Trophoblast cell (in vitro differentiated cells and primary cell): ENCODE measurements around the gene KDM2A.
"Not testable (repeated sequence)": the region's sequence is repeated elsewhere in the genome, so short reads cannot be mapped to it uniquely, and the experiment has no call there.

Experiments used
- DNase-seq, 2 donors: peaks; one replicate each; pipeline ENCODE4 v3.0.0-alpha.2; 2016
- H2AFZ ChIP-seq: 2 replicates; pipeline ENCODE4 v1.6.1; 2013; ENCODE audit warnings: low read length, moderate library complexity, mild to moderate bottlenecking; ENCODE audit not compliant: insufficient read depth, poor library complexity
- H2AK5ac ChIP-seq: 2 replicates; pipeline ENCODE4 v1.6.1; 2013; ENCODE audit warnings: mild to moderate bottlenecking, low read length
- H2BK120ac ChIP-seq: 2 replicates; pipeline ENCODE4 v1.6.1; 2013; ENCODE audit warnings: low read length, mild to moderate bottlenecking, moderate library complexity; ENCODE audit not compliant: insufficient read depth, poor library complexity
- H2BK12ac ChIP-seq: 2 replicates; pipeline ENCODE4 v1.6.1; 2013; ENCODE audit warnings: mild to moderate bottlenecking, low read length, moderate library complexity
- H2BK5ac ChIP-seq: 2 replicates; pipeline ENCODE4 v1.6.1; 2013; ENCODE audit warnings: low read length, low read depth, moderate library complexity, mild to moderate bottlenecking; ENCODE audit not compliant: poor library complexity
- H3K14ac ChIP-seq: 2 replicates; pipeline ENCODE4 v1.6.1; 2013; ENCODE audit warnings: mild to moderate bottlenecking, low read length
- H3K18ac ChIP-seq: 2 replicates; pipeline ENCODE4 v1.6.1; 2013; ENCODE audit warnings: mild to moderate bottlenecking, low read length
- H3K23ac ChIP-seq: 2 replicates; pipeline ENCODE4 v1.6.1; 2013; ENCODE audit warnings: low read length
- H3K27ac ChIP-seq: 2 replicates; pipeline ENCODE4 v1.5.1; 2013; ENCODE audit warnings: low read depth, mild to moderate bottlenecking, inconsistent platforms, low read length, moderate library complexity
- H3K27me3 ChIP-seq: 2 replicates; pipeline ENCODE4 v1.6.1; 2013; ENCODE audit warnings: inconsistent platforms, mild to moderate bottlenecking, low read length, moderate library complexity; ENCODE audit not compliant: insufficient read depth
- H3K36me3 ChIP-seq, 2 experiments: 1 replicate in 1 of 2; 2 replicates in 1 of 2; pipeline ENCODE4 v1.6.1; 2013; ENCODE audit warnings: low read length in 2 of 2, mild to moderate bottlenecking in 2 of 2, moderate library complexity in 1 of 2; ENCODE audit not compliant: insufficient read depth in 2 of 2, control insufficient read depth in 1 of 2
- H3K4ac ChIP-seq: 2 replicates; pipeline ENCODE4 v1.6.1; 2013; ENCODE audit warnings: low read depth, mild to moderate bottlenecking, low read length, moderate library complexity
- H3K4me1 ChIP-seq, 2 experiments: 1 replicate in 1 of 2; 2 replicates in 1 of 2; pipeline ENCODE4 v1.6.1; 2013; ENCODE audit warnings: low read length in 2 of 2, mild to moderate bottlenecking in 2 of 2, moderate library complexity in 1 of 2; ENCODE audit not compliant: insufficient read depth in 2 of 2, control insufficient read depth in 1 of 2
- H3K4me2 ChIP-seq: 2 replicates; pipeline ENCODE4 v1.6.1; 2013; ENCODE audit warnings: inconsistent platforms, mild to moderate bottlenecking, low read length, moderate library complexity
- H3K4me3 ChIP-seq: 2 replicates; pipeline ENCODE4 v1.5.1; 2013; ENCODE audit warnings: mild to moderate bottlenecking, low read depth, low read length, inconsistent platforms
- H3K79me1 ChIP-seq: one replicate; pipeline ENCODE4 v1.6.1; 2013; ENCODE audit warnings: low read length
- H3K79me2 ChIP-seq: 2 replicates; pipeline ENCODE4 v1.6.1; 2013; ENCODE audit warnings: low read length, mild to moderate bottlenecking; ENCODE audit not compliant: control insufficient read depth, insufficient read depth, poor library complexity
- H3K9ac ChIP-seq: 2 replicates; pipeline ENCODE4 v1.6.1; 2013; ENCODE audit warnings: mild to moderate bottlenecking, low read length
- H3K9me3 ChIP-seq: 2 replicates; pipeline ENCODE4 v1.6.1; 2013; ENCODE audit warnings: low read depth, mild to moderate bottlenecking, control low read depth, inconsistent platforms, low read length; ENCODE audit not compliant: insufficient read depth
- H4K12ac ChIP-seq: 2 replicates; pipeline ENCODE4 v1.6.1; 2013; ENCODE audit warnings: low read depth, mild to moderate bottlenecking, low read length, moderate library complexity
- H4K8ac ChIP-seq: 2 replicates; pipeline ENCODE4 v1.6.1; 2013; ENCODE audit warnings: low read depth, mild to moderate bottlenecking, low read length, moderate library complexity
- H4K91ac ChIP-seq: one replicate; pipeline ENCODE4 v1.6.1; 2013; ENCODE audit warnings: low read depth, mild to moderate bottlenecking, low read length, moderate library complexity
- WGBS: extraction: QIAGEN DNeasy Blood & Tissue Kit; methylation state at CpG from one replicate; pipeline ENCODE4 v1.1.7; 2013; ENCODE audit warnings: missing lambda C conversion rate; ENCODE audit not compliant: insufficient read length, insufficient coverage; ENCODE audit errors: extremely low coverage; 5-methylcytosine and 5-hydroxymethylcytosine counted together

The KDM2A gene

DNA sequence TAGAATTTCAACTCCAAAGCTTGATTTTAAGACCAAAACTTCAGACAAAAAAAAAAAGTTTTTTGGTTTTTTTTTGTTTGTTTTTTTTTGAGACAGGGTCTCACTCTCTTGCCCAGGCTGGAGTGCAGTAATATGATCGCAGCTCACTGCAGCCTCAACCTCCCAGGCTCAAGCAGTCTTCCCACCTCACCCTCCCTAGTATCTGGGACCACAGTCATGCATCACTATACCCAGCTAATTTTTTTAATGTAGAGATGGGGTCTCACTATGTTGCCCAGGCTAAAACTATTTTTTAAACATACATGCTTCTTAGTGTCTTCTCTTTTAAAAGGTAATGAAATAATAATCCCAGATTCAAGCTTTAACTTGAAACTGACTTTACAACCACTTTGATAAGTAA lies 111.8 kb downstream of the KDM2A start:
- H3K79me2 ChIP-seq, result no peaks in the 10 kb centered on the region
- H3K4me2 ChIP-seq, result no peak overlapping the region
- no peak overlapping the region for H2BK5ac ChIP-seq
- H2AFZ ChIP-seq, result no peak overlapping the region
- no peak for DNase-seq
- no CpG with 5 or more reads among the region's 1 CpG for WGBS
- peaks cover 31 to 33% of the 10 kb centered on the region in 2 experiments for H3K36me3 ChIP-seq
- no peak overlapping the region for H3K27ac ChIP-seq
- H4K8ac ChIP-seq, result no peak overlapping the region
- no peak overlapping the region for H3K18ac ChIP-seq
- no peaks in the 10 kb centered on the region for H3K9me3 ChIP-seq
- no peaks in the 10 kb centered on the region for H3K4me1 ChIP-seq
- H4K12ac ChIP-seq, result no peak overlapping the region
- no peak overlapping the region for H2BK120ac ChIP-seq
- no peak overlapping the region for H2AK5ac ChIP-seq
- no peak overlapping the region for H3K4me3 ChIP-seq
- no peaks in the 10 kb centered on the region for H3K79me1 ChIP-seq
- H3K27me3 ChIP-seq, result no peaks in the 10 kb centered on the region
- no peak overlapping the region for H2BK12ac ChIP-seq
- no peak overlapping the region for H4K91ac ChIP-seq
- H3K14ac ChIP-seq, result no peak overlapping the region
- no peak overlapping the region for H3K23ac ChIP-seq
- no peak overlapping the region for H3K9ac ChIP-seq
- H3K4ac ChIP-seq, result no peak overlapping the region

GRCh38 chr11:67233584-67234190 lies 114.6 kb downstream of the KDM2A start:
- Histone ChIP-seq H3K14ac (no peak overlapping the region), H3K4me1 (peaks cover 0 to 2% of the 10 kb centered on the region in 2 experiments), H2BK120ac (no peak overlapping the region), H4K12ac (no peak overlapping the region), H4K91ac (no peak overlapping the region), H2AFZ (no peak overlapping the region), H3K9ac (no peak overlapping the region), H3K23ac (no peak overlapping the region), H3K4me3 (no peak overlapping the region), H3K4ac (no peak overlapping the region), H2AK5ac (no peak overlapping the region), H3K79me2 (no peaks in the 10 kb centered on the region), H3K18ac (no peak overlapping the region), H3K9me3 (no peaks in the 10 kb centered on the region), H3K36me3 (peaks cover 18 to 26% of the 10 kb centered on the region in 2 experiments), H3K27ac (no peak overlapping the region), H3K4me2 (no peak overlapping the region), H3K27me3 (no peaks in the 10 kb centered on the region), H4K8ac (no peak overlapping the region), H2BK5ac (no peak overlapping the region), H3K79me1 (no peaks in the 10 kb centered on the region), H2BK12ac (no peak overlapping the region)
- WGBS, result no CpG with 5 or more reads among the region's 7 CpGs
- DNase-seq, result no peak

- H3K4me3 ChIP-seq, H2BK120ac ChIP-seq, H3K4me2 ChIP-seq, H3K79me1 ChIP-seq, H4K91ac ChIP-seq, H2AK5ac ChIP-seq, H3K9me3 ChIP-seq, H2BK5ac ChIP-seq, H4K12ac ChIP-seq, H3K27ac ChIP-seq, H3K9ac ChIP-seq, H3K79me2 ChIP-seq, H3K23ac ChIP-seq, H3K14ac ChIP-seq, H2AFZ ChIP-seq, H3K4ac ChIP-seq, H3K27me3 ChIP-seq, DNase-seq: not testable (repeated sequence)
- no CpG with 5 or more reads among the region's 8 CpGs for WGBS
- Histone ChIP-seq H2BK12ac (peak overlapping the region; percentile 64), H3K18ac (peak overlapping the region; percentile 45), H3K36me3 (peaks cover 16 to 21% of the 10 kb centered on the region in 2 experiments), H3K4me1 (peaks cover 6 to 10% of the 10 kb centered on the region in 2 experiments), H4K8ac (peak overlapping the region; percentile 27)
Observed at GRCh38 chr11:67234571-67234970, 115.5 kb downstream of the KDM2A start.

DNA sequence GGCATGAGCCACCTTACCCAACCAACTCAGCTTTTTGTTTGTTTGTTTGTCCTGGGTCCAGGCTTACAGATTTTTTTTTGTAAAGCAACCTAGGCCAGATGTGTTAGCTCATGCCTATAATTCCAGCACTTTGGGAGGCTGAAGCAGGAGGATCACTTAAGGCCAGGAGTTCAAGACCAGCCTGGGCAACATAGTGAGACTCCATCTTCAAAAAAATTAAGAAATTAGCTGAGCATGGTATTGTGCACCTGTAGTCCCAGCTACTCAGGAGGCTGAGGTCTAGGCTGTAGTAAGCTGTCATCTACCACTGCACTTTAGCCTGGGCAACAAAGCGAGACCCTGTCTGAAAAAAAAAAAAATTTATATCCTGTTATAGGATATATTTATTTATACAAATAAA lies 118.5 kb downstream of the KDM2A start:
- H4K91ac ChIP-seq, result no peak overlapping the region
- H3K4me1 ChIP-seq, result peaks cover 7 to 18% of the 10 kb centered on the region in 2 experiments
- H2BK5ac ChIP-seq, result no peak overlapping the region
- no peak overlapping the region for H3K14ac ChIP-seq
- no peak overlapping the region for H3K4me2 ChIP-seq
- no CpG with 5 or more reads among the region's 1 CpG for WGBS
- no peak overlapping the region for H3K18ac ChIP-seq
- H3K4ac ChIP-seq, result no peak overlapping the region
- H2BK120ac ChIP-seq, result no peak overlapping the region
- H2AK5ac ChIP-seq, result no peak overlapping the region
- H4K8ac ChIP-seq, result no peak overlapping the region
- no peak for DNase-seq
- H3K9ac ChIP-seq, result no peak overlapping the region
- H3K27me3 ChIP-seq, result no peaks in the 10 kb centered on the region
- H3K23ac ChIP-seq, result no peak overlapping the region
- H3K9me3 ChIP-seq, result no peaks in the 10 kb centered on the region
- H4K12ac ChIP-seq, result no peak overlapping the region
- H3K79me1 ChIP-seq, result peaks cover 13% of the 10 kb centered on the region
- no peak overlapping the region for H2BK12ac ChIP-seq
- no peak overlapping the region for H3K4me3 ChIP-seq
- no peak overlapping the region for H3K27ac ChIP-seq
- no peak overlapping the region for H2AFZ ChIP-seq
- H3K36me3 ChIP-seq, result peaks cover 7 to 9% of the 10 kb centered on the region in 2 experiments
- peaks cover 10% of the 10 kb centered on the region for H3K79me2 ChIP-seq
